ENCODE results near the gene CACNG4. TPM values are rescaled to one million over a fixed set of nuclear protein-coding genes. Genes with fewer than 3 reads are reported as not detected.

CACNG4 gene
- total and polyA plus RNA-seq, 2 experiments from 2014 or later: 1.6 to 4.1 TPM

DNA sequence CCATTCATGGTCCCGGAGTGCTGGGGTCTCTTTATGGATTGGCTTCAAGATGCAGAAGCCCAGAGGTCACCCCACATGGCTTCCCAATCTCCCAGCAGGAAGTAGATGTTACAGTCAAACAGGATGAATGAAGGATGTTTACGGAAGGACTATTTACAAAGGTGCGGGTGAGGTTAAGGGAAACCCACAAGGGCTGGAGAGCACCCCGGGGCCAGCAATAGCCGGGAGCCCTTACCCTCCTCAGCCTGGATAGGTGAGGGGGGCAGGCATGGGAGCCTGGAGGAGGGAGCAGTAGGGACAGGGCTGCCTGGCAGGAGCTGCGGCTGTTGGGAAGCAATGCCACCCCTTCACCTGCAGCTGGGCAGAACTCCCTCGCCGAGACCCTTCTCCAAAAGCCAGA is 55.3 kb downstream of the CACNG4 start (continued):
- TF ChIP-seq NANOG (IDR thresholded peaks at IDR 0.05; ENCODE audit: borderline replicate concordance) (no peak), JUNB (IDR thresholded peaks at IDR 0.05; ENCODE audit: unreplicated experiment) (no peak), EZH2 (IDR thresholded peaks at IDR 0.05; ENCODE audit: low read depth, unreplicated experiment) (no peak), CREB1 (CRISPR knock-in tag; IDR thresholded peaks at IDR 0.05; ENCODE audit: low read depth) (no peak), POLR2AphosphoS5 (IDR thresholded peaks at IDR 0.05; ENCODE audit: low read depth) (no peak), ZNF114 (CRISPR knock-in tag; IDR thresholded peaks at IDR 0.05) (no peak), ZNF331 (CRISPR knock-in tag; IDR thresholded peaks at IDR 0.05; ENCODE audit: low read depth) (no peak)
- TF ChIP-seq, protein P1, sequence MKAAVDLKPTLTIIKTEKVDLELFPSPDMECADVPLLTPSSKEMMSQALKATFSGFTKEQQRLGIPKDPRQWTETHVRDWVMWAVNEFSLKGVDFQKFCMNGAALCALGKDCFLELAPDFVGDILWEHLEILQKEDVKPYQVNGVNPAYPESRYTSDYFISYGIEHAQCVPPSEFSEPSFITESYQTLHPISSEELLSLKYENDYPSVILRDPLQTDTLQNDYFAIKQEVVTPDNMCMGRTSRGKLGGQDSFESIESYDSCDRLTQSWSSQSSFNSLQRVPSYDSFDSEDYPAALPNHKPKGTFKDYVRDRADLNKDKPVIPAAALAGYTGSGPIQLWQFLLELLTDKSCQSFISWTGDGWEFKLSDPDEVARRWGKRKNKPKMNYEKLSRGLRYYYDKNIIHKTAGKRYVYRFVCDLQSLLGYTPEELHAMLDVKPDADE (IDR thresholded peaks at IDR 0.05): no peak
- TF ChIP-seq, protein P2, sequence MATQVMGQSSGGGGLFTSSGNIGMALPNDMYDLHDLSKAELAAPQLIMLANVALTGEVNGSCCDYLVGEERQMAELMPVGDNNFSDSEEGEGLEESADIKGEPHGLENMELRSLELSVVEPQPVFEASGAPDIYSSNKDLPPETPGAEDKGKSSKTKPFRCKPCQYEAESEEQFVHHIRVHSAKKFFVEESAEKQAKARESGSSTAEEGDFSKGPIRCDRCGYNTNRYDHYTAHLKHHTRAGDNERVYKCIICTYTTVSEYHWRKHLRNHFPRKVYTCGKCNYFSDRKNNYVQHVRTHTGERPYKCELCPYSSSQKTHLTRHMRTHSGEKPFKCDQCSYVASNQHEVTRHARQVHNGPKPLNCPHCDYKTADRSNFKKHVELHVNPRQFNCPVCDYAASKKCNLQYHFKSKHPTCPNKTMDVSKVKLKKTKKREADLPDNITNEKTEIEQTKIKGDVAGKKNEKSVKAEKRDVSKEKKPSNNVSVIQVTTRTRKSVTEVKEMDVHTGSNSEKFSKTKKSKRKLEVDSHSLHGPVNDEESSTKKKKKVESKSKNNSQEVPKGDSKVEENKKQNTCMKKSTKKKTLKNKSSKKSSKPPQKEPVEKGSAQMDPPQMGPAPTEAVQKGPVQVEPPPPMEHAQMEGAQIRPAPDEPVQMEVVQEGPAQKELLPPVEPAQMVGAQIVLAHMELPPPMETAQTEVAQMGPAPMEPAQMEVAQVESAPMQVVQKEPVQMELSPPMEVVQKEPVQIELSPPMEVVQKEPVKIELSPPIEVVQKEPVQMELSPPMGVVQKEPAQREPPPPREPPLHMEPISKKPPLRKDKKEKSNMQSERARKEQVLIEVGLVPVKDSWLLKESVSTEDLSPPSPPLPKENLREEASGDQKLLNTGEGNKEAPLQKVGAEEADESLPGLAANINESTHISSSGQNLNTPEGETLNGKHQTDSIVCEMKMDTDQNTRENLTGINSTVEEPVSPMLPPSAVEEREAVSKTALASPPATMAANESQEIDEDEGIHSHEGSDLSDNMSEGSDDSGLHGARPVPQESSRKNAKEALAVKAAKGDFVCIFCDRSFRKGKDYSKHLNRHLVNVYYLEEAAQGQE (IDR thresholded peaks at IDR 0.05; ENCODE audit: unreplicated experiment): no peak

DNA sequence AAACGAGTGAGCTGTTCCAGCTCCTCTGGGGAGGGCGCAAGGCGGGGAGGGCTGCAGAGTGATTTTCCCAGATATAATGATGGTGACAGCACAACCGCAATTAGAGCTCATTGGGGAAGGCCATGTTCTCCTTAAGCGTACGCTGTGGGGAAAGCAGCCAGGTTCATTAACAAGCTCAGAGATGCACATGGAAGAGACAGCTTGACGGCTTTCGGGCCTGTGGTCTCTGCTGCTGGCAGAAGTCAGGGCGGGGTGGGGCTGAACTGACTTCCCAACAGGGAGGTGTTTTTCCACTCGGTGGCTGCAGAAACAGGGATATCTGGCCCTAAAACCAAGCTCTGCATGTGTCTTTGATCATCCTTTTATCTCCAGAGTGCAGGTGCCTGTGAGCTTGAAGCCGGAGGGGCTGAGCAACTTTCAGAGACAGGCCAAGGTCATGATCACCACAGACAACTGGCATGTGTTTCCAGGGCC is 55.8 kb downstream of the CACNG4 start:
- Mint-ChIP-seq H3K9me3 (no peaks in the 10 kb centered on the region), H3K27ac (no peak overlapping the region), H3K36me3 (ENCODE audit: low read depth) (no peaks in the 10 kb centered on the region), H3K4me1 (peaks cover 9% of the 10 kb centered on the region), H3K4me3 (no peak overlapping the region), H3K27me3 (ENCODE audit: insufficient read depth, low read depth, poor library complexity) (peaks cover 14% of the 10 kb centered on the region)
- H3K4me1 ChIP-seq (ENCODE audit: insufficient read depth): no peaks in the 10 kb centered on the region
- no peaks in the 10 kb centered on the region for H3F3A ChIP-seq (replicated peaks; ENCODE audit: low read depth)
- no peak overlapping the region for H3K4me3 ChIP-seq
- no peaks in the 10 kb centered on the region for H3K79me2 ChIP-seq (replicated peaks; ENCODE audit: insufficient read depth)
- H3K9me2 ChIP-seq (ENCODE audit: insufficient read depth): no peaks in the 10 kb centered on the region
- no peak overlapping the region for H2AFZ ChIP-seq
- H3K27me3 ChIP-seq (ENCODE audit: insufficient read depth): no peaks in the 10 kb centered on the region
- ATAC-seq: no peak
- DNase-seq (ENCODE audit: low spot score): no peak
- no peaks in the 10 kb centered on the region for H4K20me1 ChIP-seq (replicated peaks; ENCODE audit: insufficient read depth)
- no peaks in the 10 kb centered on the region for H3K36me3 ChIP-seq (ENCODE audit: insufficient read depth)
- H3K4me2 ChIP-seq: no peak overlapping the region
- no peak overlapping the region for H3K27ac ChIP-seq (ENCODE audit: low read depth)
- TF ChIP-seq EZH2phosphoT487 (IDR thresholded peaks at IDR 0.05; ENCODE audit: unreplicated experiment) (no peak), JUNB (IDR thresholded peaks at IDR 0.05; ENCODE audit: unreplicated experiment) (no peak), EZH2 (IDR thresholded peaks at IDR 0.05; ENCODE audit: low read depth, unreplicated experiment) (no peak)
- TF ChIP-seq, protein P3, sequence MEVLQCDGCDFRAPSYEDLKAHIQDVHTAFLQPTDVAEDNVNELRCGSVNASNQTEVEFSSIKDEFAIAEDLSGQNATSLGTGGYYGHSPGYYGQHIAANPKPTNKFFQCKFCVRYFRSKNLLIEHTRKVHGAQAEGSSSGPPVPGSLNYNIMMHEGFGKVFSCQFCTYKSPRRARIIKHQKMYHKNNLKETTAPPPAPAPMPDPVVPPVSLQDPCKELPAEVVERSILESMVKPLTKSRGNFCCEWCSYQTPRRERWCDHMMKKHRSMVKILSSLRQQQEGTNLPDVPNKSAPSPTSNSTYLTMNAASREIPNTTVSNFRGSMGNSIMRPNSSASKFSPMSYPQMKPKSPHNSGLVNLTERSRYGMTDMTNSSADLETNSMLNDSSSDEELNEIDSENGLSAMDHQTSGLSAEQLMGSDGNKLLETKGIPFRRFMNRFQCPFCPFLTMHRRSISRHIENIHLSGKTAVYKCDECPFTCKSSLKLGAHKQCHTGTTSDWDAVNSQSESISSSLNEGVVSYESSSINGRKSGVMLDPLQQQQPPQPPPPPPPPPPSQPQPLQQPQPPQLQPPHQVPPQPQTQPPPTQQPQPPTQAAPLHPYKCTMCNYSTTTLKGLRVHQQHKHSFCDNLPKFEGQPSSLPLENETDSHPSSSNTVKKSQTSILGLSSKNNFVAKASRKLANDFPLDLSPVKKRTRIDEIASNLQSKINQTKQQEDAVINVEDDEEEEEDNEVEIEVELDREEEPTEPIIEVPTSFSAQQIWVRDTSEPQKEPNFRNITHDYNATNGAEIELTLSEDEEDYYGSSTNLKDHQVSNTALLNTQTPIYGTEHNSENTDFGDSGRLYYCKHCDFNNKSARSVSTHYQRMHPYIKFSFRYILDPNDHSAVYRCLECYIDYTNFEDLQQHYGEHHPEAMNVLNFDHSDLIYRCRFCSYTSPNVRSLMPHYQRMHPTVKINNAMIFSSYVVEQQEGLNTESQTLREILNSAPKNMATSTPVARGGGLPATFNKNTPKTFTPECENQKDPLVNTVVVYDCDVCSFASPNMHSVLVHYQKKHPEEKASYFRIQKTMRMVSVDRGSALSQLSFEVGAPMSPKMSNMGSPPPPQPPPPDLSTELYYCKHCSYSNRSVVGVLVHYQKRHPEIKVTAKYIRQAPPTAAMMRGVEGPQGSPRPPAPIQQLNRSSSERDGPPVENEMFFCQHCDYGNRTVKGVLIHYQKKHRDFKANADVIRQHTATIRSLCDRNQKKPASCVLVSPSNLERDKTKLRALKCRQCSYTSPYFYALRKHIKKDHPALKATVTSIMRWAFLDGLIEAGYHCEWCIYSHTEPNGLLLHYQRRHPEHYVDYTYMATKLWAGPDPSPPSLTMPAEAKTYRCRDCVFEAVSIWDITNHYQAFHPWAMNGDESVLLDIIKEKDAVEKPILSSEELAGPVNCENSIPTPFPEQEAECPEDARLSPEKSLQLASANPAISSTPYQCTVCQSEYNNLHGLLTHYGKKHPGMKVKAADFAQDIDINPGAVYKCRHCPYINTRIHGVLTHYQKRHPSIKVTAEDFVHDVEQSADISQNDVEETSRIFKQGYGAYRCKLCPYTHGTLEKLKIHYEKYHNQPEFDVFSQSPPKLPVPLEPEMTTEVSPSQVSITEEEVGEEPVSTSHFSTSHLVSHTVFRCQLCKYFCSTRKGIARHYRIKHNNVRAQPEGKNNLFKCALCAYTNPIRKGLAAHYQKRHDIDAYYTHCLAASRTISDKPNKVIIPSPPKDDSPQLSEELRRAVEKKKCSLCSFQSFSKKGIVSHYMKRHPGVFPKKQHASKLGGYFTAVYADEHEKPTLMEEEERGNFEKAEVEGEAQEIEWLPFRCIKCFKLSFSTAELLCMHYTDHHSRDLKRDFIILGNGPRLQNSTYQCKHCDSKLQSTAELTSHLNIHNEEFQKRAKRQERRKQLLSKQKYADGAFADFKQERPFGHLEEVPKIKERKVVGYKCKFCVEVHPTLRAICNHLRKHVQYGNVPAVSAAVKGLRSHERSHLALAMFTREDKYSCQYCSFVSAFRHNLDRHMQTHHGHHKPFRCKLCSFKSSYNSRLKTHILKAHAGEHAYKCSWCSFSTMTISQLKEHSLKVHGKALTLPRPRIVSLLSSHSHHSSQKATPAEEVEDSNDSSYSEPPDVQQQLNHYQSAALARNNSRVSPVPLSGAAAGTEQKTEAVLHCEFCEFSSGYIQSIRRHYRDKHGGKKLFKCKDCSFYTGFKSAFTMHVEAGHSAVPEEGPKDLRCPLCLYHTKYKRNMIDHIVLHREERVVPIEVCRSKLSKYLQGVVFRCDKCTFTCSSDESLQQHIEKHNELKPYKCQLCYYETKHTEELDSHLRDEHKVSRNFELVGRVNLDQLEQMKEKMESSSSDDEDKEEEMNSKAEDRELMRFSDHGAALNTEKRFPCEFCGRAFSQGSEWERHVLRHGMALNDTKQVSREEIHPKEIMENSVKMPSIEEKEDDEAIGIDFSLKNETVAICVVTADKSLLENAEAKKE (CRISPR knock-in tag; IDR thresholded peaks at IDR 0.05): no peak
- TF ChIP-seq, protein P1 (IDR thresholded peaks at IDR 0.05): no peak

Measured in GM23338 (cell line).